Medulla oblongata (tissue), 1 donor: ENCODE measurements around the gene TSGA10IP.

Experiments used
- DNase-seq: peaks from one replicate; pipeline ENCODE4 v3.0.0-alpha.2; 2015; ENCODE audit errors: extremely low spot score

The TSGA10IP gene

DNA sequence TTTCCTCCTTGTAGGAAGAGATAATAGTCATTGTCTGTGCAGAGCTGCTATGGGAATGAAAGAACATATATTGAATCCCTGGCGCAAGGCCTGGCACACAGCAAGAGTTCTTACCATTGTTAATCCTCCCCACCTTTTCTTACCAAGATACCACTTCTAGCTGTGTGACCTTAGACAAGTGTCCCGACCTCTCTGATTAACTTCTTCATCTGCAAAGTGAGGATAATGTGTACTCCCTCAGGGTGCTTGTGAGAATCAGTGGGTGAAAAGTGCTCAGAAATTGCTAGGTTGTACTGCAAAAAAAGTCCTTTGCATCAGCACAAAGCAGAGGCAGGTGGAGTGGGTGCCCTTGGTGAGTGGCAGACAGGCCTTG is 62.8 kb downstream of the TSGA10IP start:
- no peak for DNase-seq

DNA sequence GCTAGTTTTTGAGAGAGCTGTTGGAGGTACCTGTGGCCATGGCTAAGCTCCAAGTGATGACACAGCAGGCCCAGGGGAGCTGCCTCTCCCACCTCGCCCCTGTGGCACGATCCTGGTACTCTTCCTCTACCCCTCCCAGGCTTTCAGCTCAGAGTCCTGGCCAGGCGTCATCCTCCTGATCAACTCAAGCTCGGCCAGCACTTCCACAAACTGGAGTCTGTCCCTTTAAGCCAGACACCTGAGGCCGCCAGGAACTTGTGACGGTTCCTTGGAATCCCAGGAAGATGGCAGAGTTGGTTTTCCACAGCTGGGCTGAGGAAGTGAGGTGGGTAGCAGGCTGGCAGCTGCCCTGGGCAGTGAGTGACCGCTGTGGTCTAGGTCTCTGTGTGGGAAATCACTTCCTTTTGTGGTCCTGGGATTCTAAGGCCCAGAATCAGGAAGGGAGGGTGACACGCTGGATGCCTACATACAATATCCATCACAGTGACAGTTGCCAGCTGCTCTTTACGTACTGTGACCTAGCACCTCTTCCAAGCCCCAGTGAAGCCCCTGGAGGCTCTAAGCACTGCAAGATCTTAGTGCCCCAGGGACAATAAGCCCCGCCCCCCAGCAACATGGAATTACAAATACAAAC is 63.3 kb downstream of the TSGA10IP start:
- no peak for DNase-seq
